A549 (cell line): ENCODE measurements around the gene LRRC4C. TPM values are rescaled to one million over a fixed set of nuclear protein-coding genes. Genes with fewer than 3 reads are reported as not detected.

Experiments used
- ATAC-seq, 2 experiments: fragments of 200-7000 bp in 1 of 2; fragments of >200 bp in 1 of 2; cut with Nextera tagmentation in 1 of 2; cut with Tn5 transposase in 1 of 2; 3 replicates each; pipeline versions ENCODE4 v1.8.0 to v1.9.1; 2018 to 2020; ENCODE audit warnings: mild to moderate bottlenecking in 1 of 2, moderate library complexity in 1 of 2
- CTCF ChIA-PET: fragments of 300-600 bp; sonication (Branson Sonifier 250); formaldehyde crosslinking; extraction: SDS; loops from one replicate; lab custom pipeline; 2021; ENCODE audit warnings: antibody characterized with exemption, inconsistent platforms; lab: Yijun Ruan, JAX
- POLR2A ChIA-PET: fragments of 350-600 bp; formaldehyde crosslinking; extraction: SDS; loops from one replicate; lab custom pipeline; 2021; ENCODE audit warnings: antibody characterized with exemption, inconsistent platforms; lab: Yijun Ruan, JAX
- DNase-seq, 2 experiments: peaks; one replicate each; pipeline versions ENCODE4 v3.0.0 to v3.0.0-alpha.2; 2011 to 2016; ENCODE audit warnings: low read depth in 1 of 2, low spot score in 1 of 2
- FAIRE-seq: peaks from 2 replicates; lab custom pipeline; 2011; peaks lifted over from hg19 to GRCh38; lab: Jason Lieb, UNC
- H3K27ac ChIP-seq, 2 experiments: fragments of >200 bp; sonication (Bioruptor Twin); formaldehyde crosslinking; 3 replicates each; pipeline ENCODE4 v1.5.1; 2016 to 2017
- H3K4me1 ChIP-seq: fragments of >200 bp; sonication (Bioruptor Twin); formaldehyde crosslinking; 3 replicates; pipeline ENCODE4 v1.6.1; 2016
- H3K4me2 ChIP-seq: fragments of >200 bp; sonication (Bioruptor Twin); formaldehyde crosslinking; 3 replicates; pipeline ENCODE4 v1.6.1; 2016
- H3K4me3 ChIP-seq: fragments of >200 bp; sonication (Bioruptor Twin); formaldehyde crosslinking; 3 replicates; pipeline ENCODE4 v1.5.1; 2016
- H3K9me3 ChIP-seq: fragments of >200 bp; sonication (Bioruptor Twin); formaldehyde crosslinking; 3 replicates; pipeline ENCODE4 v1.6.1; 2016
- BHLHE40 ChIP-seq: IDR thresholded peaks from 2 replicates; pipeline ENCODE4 v1.6.1; 2012; ENCODE audit warnings: low read depth, low read length, inconsistent platforms
- CEBPB ChIP-seq, 2 experiments: fragments of >200 bp in 1 of 2; sonication (Bioruptor Twin) in 1 of 2; formaldehyde crosslinking in 1 of 2; IDR thresholded peaks; 2 replicates each; pipeline ENCODE4 v1.6.1; 2012 to 2016
- EHMT2 ChIP-seq: fragments of 200-600 bp; sonication (generic); IDR thresholded peaks from 2 replicates; pipeline ENCODE4 v1.6.1; 2016; ENCODE audit warnings: antibody characterized with exemption, low read depth, mild to moderate bottlenecking, moderate library complexity
- EP300 ChIP-seq, 2 experiments: fragments of >200 bp; sonication (Bioruptor Twin); formaldehyde crosslinking; IDR thresholded peaks; 2 replicates in 1 of 2; 3 replicates in 1 of 2; pipeline ENCODE4 v1.6.1; 2016 to 2017
- FOSL2 ChIP-seq, 2 experiments: fragments of 450-650 bp in 1 of 2; fragments of >200 bp in 1 of 2; sonication (Bioruptor Twin) in 1 of 2; formaldehyde crosslinking; IDR thresholded peaks; 2 replicates each; pipeline versions ENCODE4 v1.5.0 to v1.6.1; 2016 to 2020; ENCODE audit warnings: mild to moderate bottlenecking in 1 of 2, moderate library complexity in 1 of 2
- FOXS1 ChIP-seq: fragments of 250-450 bp; sonication (Bioruptor Pico); IDR thresholded peaks from 2 replicates; pipeline ENCODE4 v1.5.0; 2020; ENCODE audit warnings: mild to moderate bottlenecking, moderate library complexity
- GATA3 ChIP-seq: IDR thresholded peaks from 2 replicates; pipeline ENCODE4 v1.6.1; 2012; ENCODE audit warnings: borderline replicate concordance
- HEYL ChIP-seq: fragments of 250-450 bp; sonication (Bioruptor Pico); IDR thresholded peaks from 2 replicates; pipeline ENCODE4 v1.8.0; 2021; ENCODE audit warnings: mild to moderate bottlenecking, moderate library complexity
- HOXA7 ChIP-seq: fragments of 250-450 bp; sonication (Bioruptor Pico); IDR thresholded peaks from 2 replicates; pipeline ENCODE4 v1.5.0; 2020; ENCODE audit warnings: mild to moderate bottlenecking, moderate library complexity
- HOXB13 ChIP-seq: fragments of 250-450 bp; sonication (Bioruptor Pico); IDR thresholded peaks from 2 replicates; pipeline ENCODE4 v1.5.0; 2020; ENCODE audit warnings: low read depth, mild to moderate bottlenecking, moderate library complexity
- JUN ChIP-seq, 2 experiments: fragments of >200 bp; sonication (Bioruptor Twin); formaldehyde crosslinking; IDR thresholded peaks; 2 replicates in 1 of 2; 3 replicates in 1 of 2; pipeline ENCODE4 v1.6.1; 2016 to 2017
- KDM5A ChIP-seq: fragments of 200-600 bp; sonication (generic); IDR thresholded peaks from 2 replicates; pipeline ENCODE4 v1.6.1; 2016; ENCODE audit warnings: antibody characterized with exemption, mild to moderate bottlenecking
- MAFK ChIP-seq: fragments of 450-650 bp; IDR thresholded peaks from 2 replicates; pipeline ENCODE4 v1.6.1; 2014; ENCODE audit not compliant: partially characterized antibody
- MYC ChIP-seq: IDR thresholded peaks from 2 replicates; pipeline ENCODE4 v1.6.1; 2012; ENCODE audit warnings: mild to moderate bottlenecking, inconsistent platforms, low read length, improper control_type of control experiment, borderline replicate concordance
- NR3C1 ChIP-seq: fragments of >200 bp; sonication (Bioruptor Twin); formaldehyde crosslinking; IDR thresholded peaks from 3 replicates; pipeline ENCODE4 v1.6.1; 2017
- PHF8 ChIP-seq: fragments of 200-600 bp; sonication (generic); IDR thresholded peaks from 2 replicates; pipeline ENCODE4 v1.6.1; 2016; ENCODE audit warnings: low read depth, mild to moderate bottlenecking, antibody characterized with exemption, moderate library complexity, borderline replicate concordance
- POLR2AphosphoS2 ChIP-seq: conservative IDR thresholded peaks from 2 replicates; pipeline ENCODE4 v1.6.1; 2012; ENCODE audit warnings: low read length, improper control_type of control experiment, inconsistent platforms
- RAD21 ChIP-seq, 2 experiments: fragments of >200 bp in 1 of 2; sonication (Bioruptor Twin) in 1 of 2; formaldehyde crosslinking in 1 of 2; IDR thresholded peaks in 1 of 2; conservative IDR thresholded peaks in 1 of 2; 2 replicates in 1 of 2; 3 replicates in 1 of 2; pipeline ENCODE4 v1.6.1; 2012 to 2018; ENCODE audit warnings: inconsistent platforms in 1 of 2
- RARB ChIP-seq: fragments of 250-450 bp; sonication (Bioruptor Pico); IDR thresholded peaks from 2 replicates; pipeline ENCODE4 v1.8.0; 2021; ENCODE audit warnings: mild to moderate bottlenecking, moderate library complexity
- RFX5 ChIP-seq: fragments of 450-650 bp; IDR thresholded peaks from 2 replicates; pipeline ENCODE4 v1.7.1; 2014; ENCODE audit warnings: antibody characterized with exemption, mild to moderate bottlenecking, moderate library complexity
- RNF2 ChIP-seq: fragments of 200-600 bp; sonication (generic); IDR thresholded peaks from 2 replicates; pipeline ENCODE4 v1.6.1; 2016; ENCODE audit warnings: low read depth, mild to moderate bottlenecking, antibody characterized with exemption, moderate library complexity, borderline replicate concordance
- SREBF2 ChIP-seq: fragments of 450-650 bp; IDR thresholded peaks from 2 replicates; pipeline ENCODE4 v1.6.1; 2014; ENCODE audit warnings: mild to moderate bottlenecking, moderate library complexity
- TP53 ChIP-seq: fragments of 250-450 bp; sonication (Bioruptor Pico); IDR thresholded peaks from 2 replicates; pipeline ENCODE4 v1.5.0; 2021; ENCODE audit warnings: mild to moderate bottlenecking, moderate library complexity
- ZC3H11A ChIP-seq: fragments of 450-650 bp; IDR thresholded peaks from 2 replicates; pipeline ENCODE4 v1.6.1; 2014; ENCODE audit warnings: antibody characterized with exemption, mild to moderate bottlenecking
- WGBS: methylation state at CpG from one replicate; pipeline ENCODE4 v1.1.6; 2017; ENCODE audit errors: missing lambda C conversion rate; 5-methylcytosine and 5-hydroxymethylcytosine counted together
- polyA plus RNA-seq, 4 experiments: library from polyadenylated mRNA; depleted of rRNA in 3 of 4; stranded (reverse); fragments of >200 nt; fragmentation: RNase III in 1 of 4; extraction: RNeasy Plus Mini Kit Qiagen cat#74134 plus additional on column Dnase treatment in 1 of 4; gene quantifications; 2 replicates in 3 of 4; 3 replicates in 1 of 4; pipeline ENCODE4 v1.2.3, GENCODE V29; 2011 to 2017
- TF ChIP-seq, protein P1 (sequence below): fragments of >200 bp; sonication (Bioruptor Twin); formaldehyde crosslinking; IDR thresholded peaks from 3 replicates; pipeline ENCODE4 v1.6.1; 2016
- TF ChIP-seq, protein P2 (sequence below): fragments of 250-450 bp; sonication (Bioruptor Pico); IDR thresholded peaks from 2 replicates; pipeline ENCODE4 v1.5.0; 2021; ENCODE audit warnings: mild to moderate bottlenecking, moderate library complexity, borderline replicate concordance
- TF ChIP-seq, protein P3 (sequence below): fragments of 450-650 bp; IDR thresholded peaks from 2 replicates; pipeline ENCODE4 v1.6.1; 2014; ENCODE audit warnings: antibody characterized with exemption
- TF ChIP-seq, protein P4 (sequence below): fragments of >200 bp; sonication (Bioruptor Twin); formaldehyde crosslinking; IDR thresholded peaks from 2 replicates; pipeline ENCODE4 v1.6.1; 2016

The LRRC4C gene
- polyA plus RNA-seq, 2 of the 4 experiments (the other 2 are of a cell fraction) = not detected

DNA sequence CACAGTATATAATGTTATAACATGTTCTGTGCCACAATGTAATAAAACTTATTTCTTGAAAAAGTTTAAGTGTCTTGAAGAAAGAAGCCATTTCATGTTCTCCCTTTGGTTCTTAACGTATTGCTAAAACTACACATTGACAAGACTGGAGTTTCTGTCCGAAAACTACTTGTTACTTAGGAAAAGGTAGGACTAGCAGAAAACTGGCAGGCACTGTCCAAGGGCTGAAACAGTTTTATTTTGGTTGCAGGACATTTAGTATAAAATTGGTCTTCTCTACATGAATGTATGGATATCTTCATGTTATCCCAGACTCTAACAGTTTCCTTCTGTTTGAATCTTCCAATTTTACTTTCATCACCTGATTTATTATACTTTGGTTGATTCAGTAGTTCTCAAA, 1027.1 kb downstream of the LRRC4C start:
- Histone ChIP-seq H3K4me1 (no peaks in the 10 kb centered on the region), H3K4me3 (no peak overlapping the region), H3K9me3 (no peaks in the 10 kb centered on the region), H3K4me2 (no peak overlapping the region), H3K27ac (no peak overlapping the region)
- DNase-seq = no peak
- TF ChIP-seq HOXA7 = no peak
- TF ChIP-seq ZC3H11A = no peak
- TF ChIP-seq NR3C1 = no peak
- TF ChIP-seq RARB (CRISPR knock-in tag) = no peak
- TF ChIP-seq, protein P1, sequence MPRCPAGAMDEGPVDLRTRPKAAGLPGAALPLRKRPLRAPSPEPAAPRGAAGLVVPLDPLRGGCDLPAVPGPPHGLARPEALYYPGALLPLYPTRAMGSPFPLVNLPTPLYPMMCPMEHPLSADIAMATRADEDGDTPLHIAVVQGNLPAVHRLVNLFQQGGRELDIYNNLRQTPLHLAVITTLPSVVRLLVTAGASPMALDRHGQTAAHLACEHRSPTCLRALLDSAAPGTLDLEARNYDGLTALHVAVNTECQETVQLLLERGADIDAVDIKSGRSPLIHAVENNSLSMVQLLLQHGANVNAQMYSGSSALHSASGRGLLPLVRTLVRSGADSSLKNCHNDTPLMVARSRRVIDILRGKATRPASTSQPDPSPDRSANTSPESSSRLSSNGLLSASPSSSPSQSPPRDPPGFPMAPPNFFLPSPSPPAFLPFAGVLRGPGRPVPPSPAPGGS = no peak
- no peak for TF ChIP-seq RNF2
- TF ChIP-seq RFX5 = no peak
- TF ChIP-seq KDM5A = no peak
- TF ChIP-seq RAD21 (conservative IDR thresholded peaks at IDR 0.05 in 1 of 2, IDR thresholded peaks at IDR 0.05 in 1 of 2) = no peak
- ChIA-PET CTCF (no interaction called here), POLR2A (no interaction called here)
- no peak for ATAC-seq
- FAIRE-seq = no peak
- WGBS = 23% methylated on average over 2 of the region's 2 CpGs

DNA sequence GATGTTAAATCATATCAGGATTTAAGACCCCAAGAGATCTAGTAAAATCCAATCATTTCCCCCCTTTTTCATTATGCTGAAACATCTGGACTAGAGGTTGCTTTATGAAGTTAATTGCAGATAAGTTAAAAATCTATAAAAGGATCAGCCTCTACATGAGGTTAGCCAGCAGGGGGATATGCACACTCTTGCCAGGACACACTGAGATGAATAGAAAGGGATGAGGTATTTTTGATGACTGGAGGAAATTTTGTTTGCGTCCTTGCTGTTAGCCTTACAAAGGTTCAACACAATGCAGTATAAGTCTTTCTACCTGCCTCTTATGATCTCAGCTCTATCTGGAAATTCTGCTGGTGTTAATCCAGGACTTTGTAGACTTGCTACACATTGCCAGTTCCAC, 1034.3 kb downstream of the LRRC4C start:
- WGBS = 94% methylated on average over 1 of the region's 1 CpG
- Histone ChIP-seq H3K9me3 (no peaks in the 10 kb centered on the region), H3K4me3 (no peak overlapping the region), H3K27ac (no peak overlapping the region), H3K4me1 (no peaks in the 10 kb centered on the region), H3K4me2 (no peak overlapping the region)
- DNase-seq = no peak
- FAIRE-seq = no peak
- no peak for ATAC-seq
- POLR2A ChIA-PET = no interaction called here
- TF ChIP-seq MAFK (no peak), JUN (IDR thresholded peaks at IDR 0.05) (no peak), HOXA7 (no peak)
- TF ChIP-seq, all 56 proteins: peak for 0
- CTCF ChIA-PET = no interaction called here

DNA sequence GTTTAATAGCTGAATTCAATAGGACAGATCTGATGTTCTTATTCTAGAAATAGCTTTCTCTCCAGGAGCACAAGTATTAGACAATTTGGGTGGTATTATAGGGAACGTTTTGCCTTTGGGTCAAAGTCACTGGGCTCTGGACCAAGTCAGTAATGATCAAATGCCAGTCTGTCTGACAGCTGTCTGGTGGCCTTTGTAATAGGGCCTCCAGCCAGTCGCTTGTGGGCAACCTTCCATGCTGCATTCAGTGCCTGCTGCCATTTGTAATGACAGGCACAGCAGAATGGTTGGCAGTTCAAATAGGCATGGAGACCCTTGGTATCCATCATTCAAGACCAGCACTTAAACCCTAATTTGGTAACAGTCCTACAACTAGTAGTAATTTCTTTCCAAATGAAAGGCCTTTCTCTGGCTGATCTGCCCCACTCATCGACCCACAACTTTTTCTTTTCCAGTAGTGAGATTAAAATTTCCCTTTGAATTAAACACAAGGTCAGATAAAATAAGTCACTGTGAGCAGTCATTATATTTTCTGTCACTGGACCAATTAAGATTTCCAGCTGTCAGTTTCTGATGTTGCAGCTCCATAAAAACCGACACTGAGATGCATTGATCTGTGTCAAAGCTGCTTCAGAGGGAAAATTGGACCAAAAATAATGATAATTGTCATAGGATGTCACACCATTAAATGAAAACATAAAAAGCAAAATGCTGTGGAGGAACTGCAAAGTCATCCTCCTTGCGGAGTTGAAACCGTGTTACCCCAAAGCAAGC, 1038.1 kb downstream of the LRRC4C start:
- ATAC-seq (no peak), FAIRE-seq (no peak), DNase-seq (no peak)
- ChIA-PET CTCF (no interaction called here), POLR2A (no interaction called here)
- Histone ChIP-seq H3K4me1 (no peaks in the 10 kb centered on the region), H3K4me3 (no peak overlapping the region), H3K9me3 (no peaks in the 10 kb centered on the region), H3K4me2 (no peak overlapping the region), H3K27ac (no peak overlapping the region)
- TF ChIP-seq GATA3 (no peak), HOXB13 (CRISPR knock-in tag) (no peak), MYC (no peak), BHLHE40 (no peak), SREBF2 (no peak), FOXS1 (CRISPR knock-in tag) (no peak), EP300 (IDR thresholded peaks at IDR 0.05) (no peak), HEYL (CRISPR knock-in tag) (no peak), KDM5A (no peak), EHMT2 (no peak), PHF8 (no peak), TP53 (CRISPR knock-in tag) (no peak), RAD21 (conservative IDR thresholded peaks at IDR 0.05 in 1 of 2, IDR thresholded peaks at IDR 0.05 in 1 of 2) (no peak), FOSL2 (IDR thresholded peaks at IDR 0.05) (no peak), FOSL2 (CRISPR knock-in tag; IDR thresholded peaks at IDR 0.05) (no peak), CEBPB (IDR thresholded peaks at IDR 0.05) (no peak), POLR2AphosphoS2 (no peak)
- TF ChIP-seq, protein P2, sequence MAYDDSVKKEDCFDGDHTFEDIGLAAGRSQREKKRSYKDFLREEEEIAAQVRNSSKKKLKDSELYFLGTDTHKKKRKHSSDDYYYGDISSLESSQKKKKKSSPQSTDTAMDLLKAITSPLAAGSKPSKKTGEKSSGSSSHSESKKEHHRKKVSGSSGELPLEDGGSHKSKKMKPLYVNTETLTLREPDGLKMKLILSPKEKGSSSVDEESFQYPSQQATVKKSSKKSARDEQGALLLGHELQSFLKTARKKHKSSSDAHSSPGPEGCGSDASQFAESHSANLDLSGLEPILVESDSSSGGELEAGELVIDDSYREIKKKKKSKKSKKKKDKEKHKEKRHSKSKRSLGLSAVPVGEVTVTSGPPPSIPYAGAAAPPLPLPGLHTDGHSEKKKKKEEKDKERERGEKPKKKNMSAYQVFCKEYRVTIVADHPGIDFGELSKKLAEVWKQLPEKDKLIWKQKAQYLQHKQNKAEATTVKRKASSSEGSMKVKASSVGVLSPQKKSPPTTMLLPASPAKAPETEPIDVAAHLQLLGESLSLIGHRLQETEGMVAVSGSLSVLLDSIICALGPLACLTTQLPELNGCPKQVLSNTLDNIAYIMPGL (CRISPR knock-in tag) = no peak
- TF ChIP-seq, protein P3, sequence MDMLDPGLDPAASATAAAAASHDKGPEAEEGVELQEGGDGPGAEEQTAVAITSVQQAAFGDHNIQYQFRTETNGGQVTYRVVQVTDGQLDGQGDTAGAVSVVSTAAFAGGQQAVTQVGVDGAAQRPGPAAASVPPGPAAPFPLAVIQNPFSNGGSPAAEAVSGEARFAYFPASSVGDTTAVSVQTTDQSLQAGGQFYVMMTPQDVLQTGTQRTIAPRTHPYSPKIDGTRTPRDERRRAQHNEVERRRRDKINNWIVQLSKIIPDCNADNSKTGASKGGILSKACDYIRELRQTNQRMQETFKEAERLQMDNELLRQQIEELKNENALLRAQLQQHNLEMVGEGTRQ = no peak
- TF ChIP-seq, protein P1 = no peak
- TF ChIP-seq, protein P4, sequence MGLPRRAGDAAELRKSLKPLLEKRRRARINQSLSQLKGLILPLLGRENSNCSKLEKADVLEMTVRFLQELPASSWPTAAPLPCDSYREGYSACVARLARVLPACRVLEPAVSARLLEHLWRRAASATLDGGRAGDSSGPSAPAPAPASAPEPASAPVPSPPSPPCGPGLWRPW = no peak
- 38% methylated on average over 6 of the region's 6 CpGs for WGBS
